ENCODE measurements around the gene HOXB6.

HOXB6 gene

GRCh38 chr17:48604770-48605329, at the start of gene HOXB6:
HOXB6 (minus strand) TSS chr17:48604986; CDS start chr17:48598150, 6,836 bp downstream.
- H3K27ac ChIP-seq, result peak within 1 kb of the TSS; percentile 30

GRCh38 chr17:48649741-48650140, 45.0 kb upstream of the HOXB6 start:
- TF ChIP-seq ZFX (IDR thresholded peaks at IDR 0.05) (no peak), CTCF (conservative IDR thresholded peaks at IDR 0.05) (no peak)

More at GRCh38 chr17:48604770-48605329, at the start of gene HOXB6:
- TF ChIP-seq CTCF (conservative IDR thresholded peaks at IDR 0.05) (no peak), ZFX (IDR thresholded peaks at IDR 0.05) (no peak)

GRCh38 chr17:48647963-48648245, 43.1 kb upstream of the HOXB6 start:
- no peak for TF ChIP-seq ZFX (IDR thresholded peaks at IDR 0.05)
- TF ChIP-seq CTCF (conservative IDR thresholded peaks at IDR 0.05), result no peak
- no peak overlapping the region for H3K27ac ChIP-seq

More at GRCh38 chr17:48649741-48650140, 45.0 kb upstream of the HOXB6 start:
- no peak overlapping the region for H3K27ac ChIP-seq

GRCh38 chr17:48647103-48647962, 42.5 kb upstream of the HOXB6 start:
- TF ChIP-seq ZFX (IDR thresholded peaks at IDR 0.05), result no peak
- TF ChIP-seq CTCF (conservative IDR thresholded peaks at IDR 0.05), result no peak
- H3K27ac ChIP-seq, result no peak overlapping the region

GRCh38 chr17:48646183-48647102, 41.7 kb upstream of the HOXB6 start:
- no peak for TF ChIP-seq CTCF (conservative IDR thresholded peaks at IDR 0.05)
- TF ChIP-seq ZFX (IDR thresholded peaks at IDR 0.05), result no peak
- H3K27ac ChIP-seq, result no peak overlapping the region

GRCh38 chr17:48645639-48646182, 40.9 kb upstream of the HOXB6 start:
- no peak overlapping the region for H3K27ac ChIP-seq
- no peak for TF ChIP-seq ZFX (IDR thresholded peaks at IDR 0.05)

- H3K27ac ChIP-seq, result no peak overlapping the region
- TF ChIP-seq CTCF (conservative IDR thresholded peaks at IDR 0.05) (no peak), ZFX (IDR thresholded peaks at IDR 0.05) (no peak)
Measured at GRCh38 chr17:48644910-48645557, 40.2 kb upstream of the HOXB6 start.

Data from C4-2B (cell line).